Tibial nerve (tissue), 3 donors: ENCODE measurements around the gene SCN5A.

Experiments used
- CTCF ChIP-seq, 5 experiments: fragments of 200-600 bp in 3 of 5; fragments of 450-650 bp in 2 of 5; sonication (generic) in 3 of 5; IDR thresholded peaks; one replicate each; pipeline ENCODE4 v1.5.1; 2016 to 2019; ENCODE audit warnings: antibody characterized with exemption in 5 of 5, mild to moderate bottlenecking in 3 of 5, moderate library complexity in 2 of 5
- POLR2A ChIP-seq, 2 donors: fragments of 450-650 bp; IDR thresholded peaks; one replicate each; pipeline ENCODE4 v1.6.1; 2017; ENCODE audit warnings: antibody characterized with exemption in 2 of 2, mild to moderate bottlenecking in 2 of 2, moderate library complexity in 2 of 2

- TF ChIP-seq CTCF (IDR thresholded peaks at IDR 0.05), result no peak
- TF ChIP-seq POLR2A (IDR thresholded peaks at IDR 0.05), result no peak
Observed at GRCh38 chr3:38582316-38582715, 67.2 kb downstream of the SCN5A start.
